CD4-positive, alpha-beta memory T cell (primary cell): ENCODE results near the gene SLC35F3. TPM values are rescaled to one million over a fixed set of nuclear protein-coding genes. Genes with fewer than 3 reads are reported as not detected.
A peak's percentile ranks its signal among the peaks of the same experiment; 100 is the strongest.

Experiments
- CTCF ChIA-PET: fragments of 350-600 bp; sonication (Branson Sonifier 250); formaldehyde crosslinking; loops from one replicate; lab custom pipeline; 2021; ENCODE audit warnings: inconsistent platforms; ENCODE audit not compliant: partially characterized antibody; lab: Charles Lee
- POLR2A ChIA-PET: fragments of 350-600 bp; sonication (Branson Sonifier 250); formaldehyde crosslinking; loops from one replicate; lab custom pipeline; 2021; ENCODE audit not compliant: partially characterized antibody; lab: Charles Lee
- DNase-seq, 5 donors: peaks; one replicate each; pipeline versions ENCODE4 v3.0.0 to v3.0.0-alpha.2; 2020 to 2022; ENCODE audit warnings: mixed read lengths in 1 of 5
- H3K27ac ChIP-seq: one replicate; pipeline ENCODE4 v1.7.0; 2013; ENCODE audit warnings: low read depth, low read length
- H3K27me3 ChIP-seq: 2 replicates; pipeline ENCODE4 v1.7.0; 2013; ENCODE audit warnings: mild to moderate bottlenecking, low read length, moderate library complexity; ENCODE audit not compliant: insufficient read depth
- H3K36me3 ChIP-seq: 2 replicates; pipeline ENCODE4 v1.7.0; 2013; ENCODE audit warnings: mild to moderate bottlenecking, low read length, moderate library complexity; ENCODE audit not compliant: insufficient read depth
- H3K4me1 ChIP-seq: 2 replicates; pipeline ENCODE4 v1.7.0; 2013; ENCODE audit warnings: mild to moderate bottlenecking, low read length, moderate library complexity; ENCODE audit not compliant: insufficient read depth
- H3K4me3 ChIP-seq, 2 donors: one replicate each; pipeline ENCODE4 v1.7.0; 2013; ENCODE audit warnings: low read length in 2 of 2, mild to moderate bottlenecking in 1 of 2
- H3K9me3 ChIP-seq, 2 donors: one replicate each; pipeline ENCODE4 v1.7.0; 2013; ENCODE audit warnings: low read length in 2 of 2, control low read depth in 1 of 2; ENCODE audit not compliant: control insufficient read depth in 1 of 2
- H3K27ac Mint-ChIP-seq, 7 donors: one replicate each; pipeline ENCODE4 v1.8.0; 2020 to 2021; ENCODE audit warnings: mixed read lengths in 7 of 7, mild to moderate bottlenecking in 6 of 7, inconsistent platforms in 3 of 7, moderate library complexity in 3 of 7
- H3K27me3 Mint-ChIP-seq, 2 donors: one replicate each; pipeline ENCODE4 v1.8.0; 2020 to 2021; ENCODE audit warnings: mixed read lengths in 2 of 2
- H3K36me3 Mint-ChIP-seq, 2 donors: one replicate each; pipeline ENCODE4 v1.8.0; 2020 to 2021; ENCODE audit warnings: mixed read lengths in 2 of 2, inconsistent platforms in 1 of 2, mild to moderate bottlenecking in 1 of 2
- H3K4me1 Mint-ChIP-seq, 4 donors: one replicate each; pipeline ENCODE4 v1.8.0; 2020 to 2021; ENCODE audit warnings: mixed read lengths in 4 of 4, mild to moderate bottlenecking in 1 of 4
- H3K4me3 Mint-ChIP-seq, 8 donors: one replicate each; pipeline ENCODE4 v1.8.0; 2020 to 2021; ENCODE audit warnings: mixed read lengths in 8 of 8, mild to moderate bottlenecking in 7 of 8, moderate library complexity in 6 of 8, inconsistent platforms in 3 of 8
- H3K9me3 Mint-ChIP-seq, 8 donors: one replicate each; pipeline ENCODE4 v1.8.0; 2020 to 2021; ENCODE audit warnings: mixed read lengths in 8 of 8, mild to moderate bottlenecking in 5 of 8, inconsistent platforms in 3 of 8, moderate library complexity in 1 of 8
- intact Hi-C: fragments of 100-400 bp; cut with micrococcal nuclease; formaldehyde crosslinking; loops from one replicate; pipeline ENCODE4 v1.15.1; 2023
- polyA plus RNA-seq, 2 donors: library from polyadenylated mRNA; unstranded; fragments of 300-500 nt; fragmentation: Illumina TruSeq; gene quantifications; one replicate each; pipeline ENCODE4 v1.2.3, GENCODE V29; 2021
- total RNA-seq, 2 experiments: library from RNA; stranded (reverse); gene quantifications; one replicate each; pipeline ENCODE4 v1.2.3, GENCODE V29; 2021

The SLC35F3 gene
- total and polyA plus RNA-seq, 4 experiments from 2014 or later = 0.12 to 0.84 TPM; not detected in 2

DNA sequence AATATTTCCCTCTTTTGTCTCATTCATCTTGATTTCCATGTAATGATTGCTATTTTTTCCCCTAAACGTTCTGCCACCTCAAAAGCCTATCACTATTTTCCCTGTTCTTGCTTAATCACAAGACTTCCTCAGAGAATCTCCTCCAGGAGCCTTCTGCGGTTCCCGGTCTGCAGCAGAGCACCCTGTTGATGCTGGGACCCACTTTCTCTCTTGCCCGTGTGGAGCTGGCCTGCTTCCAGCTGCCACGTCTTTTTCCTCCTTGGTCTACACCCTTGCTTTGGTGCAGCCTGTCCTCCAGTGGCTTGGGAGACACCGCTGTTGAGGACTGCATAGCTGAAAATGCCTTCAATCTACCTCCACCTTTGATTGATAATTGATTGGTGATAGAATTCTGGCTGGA is 398.8 kb downstream of the SLC35F3 start:
- POLR2A ChIA-PET = no interaction called here

DNA sequence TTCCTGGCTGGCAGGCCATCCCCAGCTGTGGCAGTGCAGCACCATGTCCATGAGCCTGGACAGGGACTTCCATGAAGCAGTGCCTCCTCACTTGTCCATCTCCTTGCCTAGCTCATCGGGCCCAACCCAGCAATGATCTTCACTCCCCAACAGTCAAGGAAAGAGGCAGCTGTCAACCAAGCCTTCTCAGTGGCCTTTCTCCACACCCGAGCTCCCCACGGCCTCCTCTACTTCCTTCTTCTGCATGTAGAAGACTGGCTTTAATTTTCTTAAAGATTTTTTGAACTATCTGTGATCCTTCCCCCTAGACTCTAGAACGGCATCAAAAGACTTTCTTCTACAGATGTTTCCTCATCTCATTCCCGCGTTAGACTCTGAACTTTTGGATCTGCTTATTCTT is 403.2 kb downstream of the SLC35F3 start:
- intact Hi-C loops = no loop called here
- peaks cover 0 to 9% of the 10 kb centered on the region in 2 donors for H3K27me3 Mint-ChIP-seq
- Histone ChIP-seq H3K4me1 (peaks cover 16% of the 10 kb centered on the region), H3K27ac (no peak overlapping the region), H3K9me3 (no peaks in the 10 kb centered on the region), H3K36me3 (no peaks in the 10 kb centered on the region), H3K4me3 (no peak overlapping the region), H3K27me3 (no peaks in the 10 kb centered on the region)
- DNase-seq = no peak
- peak overlapping the region in 2 of 7 donors; percentile 0 to 24 for H3K27ac Mint-ChIP-seq
- ChIA-PET POLR2A (no interaction called here), CTCF (interaction anchor here (1.0 to 4.3 kb wide), 7 partner anchors 9 to 188 kb away, joined by 3 to 32 read pairs (median 4); no protein-coding TSS in a partner anchor)
- no peaks in the 10 kb centered on the region for H3K36me3 Mint-ChIP-seq
- no peak overlapping the region for H3K4me3 Mint-ChIP-seq
- peaks cover 0 to 5% (median 0%) of the 10 kb centered on the region in 8 donors for H3K9me3 Mint-ChIP-seq
- H3K4me1 Mint-ChIP-seq = peaks cover 0 to 23% (median 9%) of the 10 kb centered on the region in 4 donors

More for the DNA sequence above, 398.8 kb downstream of the SLC35F3 start:
- H3K9me3 ChIP-seq = no peaks in the 10 kb centered on the region
- no peak overlapping the region for H3K27ac ChIP-seq
- intact Hi-C loops = no loop called here
- H3K4me1 Mint-ChIP-seq = no peaks in the 10 kb centered on the region
- peaks cover 0 to 5% (median 0%) of the 10 kb centered on the region in 8 donors for H3K9me3 Mint-ChIP-seq
- H3K27me3 ChIP-seq = no peaks in the 10 kb centered on the region
- no peak for DNase-seq
- no peaks in the 10 kb centered on the region for H3K36me3 ChIP-seq
- no peak overlapping the region for H3K4me3 Mint-ChIP-seq
- H3K36me3 Mint-ChIP-seq = no peaks in the 10 kb centered on the region
- peaks cover 0 to 3% of the 10 kb centered on the region in 2 donors for H3K27me3 Mint-ChIP-seq
- H3K27ac Mint-ChIP-seq = no peak overlapping the region
- no peak overlapping the region for H3K4me3 ChIP-seq
- no peaks in the 10 kb centered on the region for H3K4me1 ChIP-seq
- CTCF ChIA-PET = interaction anchor here (1.3 kb wide), 1 partner anchor 10 kb away, joined by 4 read pairs; no protein-coding TSS in a partner anchor

DNA sequence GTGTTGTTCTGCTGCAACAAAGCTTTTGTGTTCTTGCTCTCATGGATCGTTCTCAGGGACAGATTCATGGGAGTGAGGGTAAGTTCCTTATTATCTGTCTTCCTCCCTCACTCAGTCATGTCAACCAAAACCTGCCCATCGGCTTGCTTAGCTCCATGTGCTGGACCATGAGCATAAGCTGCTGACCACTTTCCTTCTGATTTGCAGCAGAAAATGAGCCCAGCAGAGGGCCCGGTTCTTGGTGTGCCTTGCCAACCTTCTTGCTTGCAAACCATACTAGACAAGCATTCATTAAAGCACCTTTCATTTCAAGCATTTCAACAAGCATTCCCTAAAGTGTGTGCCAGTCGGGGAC is 404.7 kb downstream of the SLC35F3 start:
- Histone ChIP-seq H3K9me3 (no peaks in the 10 kb centered on the region), H3K27ac (no peak overlapping the region), H3K36me3 (no peaks in the 10 kb centered on the region), H3K4me1 (peaks cover 31% of the 10 kb centered on the region), H3K4me3 (no peak overlapping the region), H3K27me3 (no peaks in the 10 kb centered on the region)
- DNase-seq = no peak
- Mint-ChIP-seq H3K9me3 (peaks cover 0 to 5% (median 0%) of the 10 kb centered on the region in 8 donors), H3K36me3 (no peaks in the 10 kb centered on the region), H3K27ac (no peak overlapping the region), H3K4me1 (peaks cover 0 to 36% (median 13%) of the 10 kb centered on the region in 4 donors), H3K27me3 (peaks cover 0 to 13% of the 10 kb centered on the region in 2 donors), H3K4me3 (no peak overlapping the region)
- ChIA-PET CTCF (interaction anchor here (0.6 to 4.6 kb wide), 30 partner anchors 9 to 1004 kb away, joined by 3 to 33 read pairs (median 4); no protein-coding TSS in a partner anchor), POLR2A (no interaction called here)
- intact Hi-C loops = no loop called here

DNA sequence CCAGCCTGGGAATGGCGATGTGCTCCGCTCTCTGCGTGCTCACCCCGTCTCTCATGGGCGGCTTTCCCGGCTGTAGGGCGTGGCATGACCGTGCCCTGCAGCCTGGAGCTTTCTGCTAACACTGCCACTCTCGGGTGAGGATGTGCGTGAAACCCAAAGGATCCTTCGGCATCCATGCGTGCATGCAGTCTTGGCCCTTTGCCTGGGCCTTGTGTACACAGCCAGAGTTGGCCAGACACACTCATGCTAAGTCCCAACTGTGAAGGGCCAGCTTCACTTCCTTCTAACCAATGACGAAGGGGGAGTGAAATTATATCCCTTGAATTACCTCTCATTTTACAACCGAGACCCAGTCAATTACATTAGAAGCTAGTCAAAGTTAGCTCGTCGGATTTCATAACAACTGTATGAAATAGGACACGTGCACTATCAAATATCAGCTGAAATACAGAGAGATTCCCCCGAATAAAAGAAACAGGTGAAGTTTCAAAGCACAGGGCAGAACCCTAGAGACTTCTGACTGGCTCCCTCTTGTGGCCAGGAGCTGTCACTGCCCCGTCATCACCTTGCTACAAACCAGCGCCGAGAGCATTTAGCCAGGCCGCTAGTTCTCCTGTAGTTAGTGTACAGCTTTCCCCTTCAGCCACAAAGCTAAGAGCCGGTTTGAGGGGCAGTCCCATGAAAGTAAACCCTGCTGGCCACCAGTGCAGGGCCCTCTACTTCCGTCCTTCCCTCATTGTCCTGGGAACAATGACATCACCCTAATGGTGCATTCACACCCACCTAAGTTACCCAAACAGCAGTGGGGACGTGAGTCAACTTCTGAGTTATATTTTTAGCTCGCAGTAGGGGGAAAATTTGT is 405.4 kb downstream of the SLC35F3 start:
- CTCF ChIA-PET = interaction anchor here (0.6 to 4.6 kb wide), 39 partner anchors 9 to 1696 kb away, joined by 3 to 33 read pairs (median 4); no protein-coding TSS in a partner anchor
- Histone ChIP-seq H3K27me3 (no peaks in the 10 kb centered on the region), H3K36me3 (no peaks in the 10 kb centered on the region), H3K9me3 (no peaks in the 10 kb centered on the region), H3K4me1 (peaks cover 37% of the 10 kb centered on the region), H3K4me3 (no peak overlapping the region), H3K27ac (no peak overlapping the region)
- peak; percentile 60 to 71 (median 65) for DNase-seq
- POLR2A ChIA-PET = no interaction called here
- Mint-ChIP-seq H3K36me3 (no peaks in the 10 kb centered on the region), H3K27me3 (peaks cover 0 to 13% of the 10 kb centered on the region in 2 donors), H3K27ac (peak overlapping the region in 2 of 7 donors; percentile 1 to 85), H3K9me3 (peaks cover 0 to 2% (median 0%) of the 10 kb centered on the region in 8 donors), H3K4me1 (peaks cover 0 to 42% (median 15%) of the 10 kb centered on the region in 4 donors), H3K4me3 (peak overlapping the region in 3 of 8 donors; percentile 10 to 59 (median 49))
- intact Hi-C loops = loop anchor here (1.0 kb wide), 2 partner anchors 16 to 156 kb away; no protein-coding TSS in a partner anchor

DNA sequence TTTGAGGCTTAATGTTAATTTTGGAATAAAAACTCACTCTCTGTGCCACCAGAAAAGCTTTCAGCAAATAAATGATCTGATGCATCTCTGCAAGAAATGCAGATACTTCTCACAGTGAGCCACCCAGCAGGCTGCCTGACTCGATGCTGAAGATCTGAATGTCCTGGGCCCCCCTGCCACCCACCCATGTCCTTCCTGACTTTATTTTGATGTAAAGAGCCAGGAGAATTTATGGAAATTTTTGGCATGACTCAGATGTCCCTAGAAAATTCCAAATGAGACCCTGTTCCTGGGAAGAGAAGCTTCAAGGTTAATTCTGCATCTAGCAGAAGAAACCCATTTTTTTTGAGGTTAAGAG is 406.0 kb downstream of the SLC35F3 start:
- CTCF ChIA-PET = interaction anchor here (0.7 to 4.6 kb wide), 36 partner anchors 9 to 1695 kb away, joined by 3 to 33 read pairs (median 4); no protein-coding TSS in a partner anchor
- POLR2A ChIA-PET = no interaction called here

DNA sequence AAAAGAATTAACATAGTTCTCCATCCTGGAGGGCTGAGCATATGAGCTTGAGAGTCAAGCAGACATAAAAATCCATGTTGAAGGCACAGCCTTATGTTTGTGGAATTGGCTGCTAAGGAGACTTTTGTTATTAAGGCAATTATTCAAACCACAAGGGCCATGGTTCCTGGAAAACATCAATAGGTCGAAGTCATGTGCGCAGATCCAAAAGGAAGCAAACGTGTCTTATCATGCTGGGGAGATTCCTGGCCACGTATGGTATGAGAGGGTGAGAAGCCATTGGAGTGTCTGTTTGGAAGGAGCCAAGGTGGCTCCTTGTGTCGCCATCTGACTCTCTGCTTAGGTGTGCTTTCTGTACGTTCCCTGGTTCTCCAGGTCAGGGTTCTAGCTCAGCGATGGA is 406.9 kb downstream of the SLC35F3 start:
- intact Hi-C loops = no loop called here
- H3K27ac ChIP-seq = no peak overlapping the region
- H3K36me3 Mint-ChIP-seq = no peaks in the 10 kb centered on the region
- no peaks in the 10 kb centered on the region for H3K36me3 ChIP-seq
- H3K9me3 ChIP-seq = no peaks in the 10 kb centered on the region
- no peaks in the 10 kb centered on the region for H3K27me3 ChIP-seq
- peaks cover 49% of the 10 kb centered on the region for H3K4me1 ChIP-seq
- H3K27me3 Mint-ChIP-seq = peaks cover 1 to 17% of the 10 kb centered on the region in 2 donors
- peak overlapping the region in 1 of 8 donors; percentile 17 for H3K4me3 Mint-ChIP-seq
- ChIA-PET CTCF (interaction anchor here (0.8 to 4.6 kb wide), 7 partner anchors 10 to 104 kb away, joined by 3 to 33 read pairs (median 7); no protein-coding TSS in a partner anchor), POLR2A (no interaction called here)
- no peak for DNase-seq
- peaks cover 0 to 2% (median 0%) of the 10 kb centered on the region in 8 donors for H3K9me3 Mint-ChIP-seq
- H3K27ac Mint-ChIP-seq = peak overlapping the region in 1 of 7 donors; percentile 65
- H3K4me3 ChIP-seq = no peak overlapping the region
- peaks cover 0 to 58% (median 21%) of the 10 kb centered on the region in 4 donors for H3K4me1 Mint-ChIP-seq

More for the DNA sequence above, 406.0 kb downstream of the SLC35F3 start:
- H3K27me3 Mint-ChIP-seq = peaks cover 0 to 13% of the 10 kb centered on the region in 2 donors
- no peaks in the 10 kb centered on the region for H3K36me3 Mint-ChIP-seq
- no peak overlapping the region for H3K4me3 ChIP-seq
- H3K27me3 ChIP-seq = no peaks in the 10 kb centered on the region
- no peaks in the 10 kb centered on the region for H3K36me3 ChIP-seq
- no peaks in the 10 kb centered on the region for H3K9me3 ChIP-seq
- H3K4me3 Mint-ChIP-seq = peak overlapping the region in 1 of 8 donors; percentile 59
- H3K27ac Mint-ChIP-seq = peak overlapping the region in 2 of 7 donors; percentile 70 to 85
- intact Hi-C loops = loop anchor here (1.0 kb wide), 2 partner anchors 16 to 156 kb away; no protein-coding TSS in a partner anchor
- no peak for DNase-seq
- H3K4me1 Mint-ChIP-seq = peaks cover 0 to 48% (median 17%) of the 10 kb centered on the region in 4 donors
- H3K4me1 ChIP-seq = peaks cover 39% of the 10 kb centered on the region
- H3K27ac ChIP-seq = no peak overlapping the region
- H3K9me3 Mint-ChIP-seq = peaks cover 0 to 2% (median 0%) of the 10 kb centered on the region in 8 donors

DNA sequence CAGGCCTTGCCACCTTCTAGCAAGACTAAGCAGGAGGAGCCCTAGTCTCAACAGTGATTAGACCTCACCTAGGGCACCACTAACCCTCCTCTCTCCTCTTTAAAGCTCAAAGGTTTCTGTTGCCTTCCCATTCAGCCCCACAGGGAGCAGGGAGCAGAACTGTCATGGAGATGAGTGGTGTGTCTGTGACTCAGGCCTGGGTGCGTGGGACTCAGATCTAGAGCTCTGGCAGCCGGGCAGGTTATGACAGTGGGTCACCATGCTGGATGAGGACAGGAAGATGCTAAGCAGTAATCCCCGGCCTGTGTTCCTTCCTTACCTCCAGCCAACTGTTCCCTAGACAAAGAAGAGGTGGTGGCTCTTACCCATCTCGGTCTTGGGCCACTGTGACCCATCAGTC is 408.7 kb downstream of the SLC35F3 start:
- Histone ChIP-seq H3K27ac (no peak overlapping the region), H3K36me3 (no peaks in the 10 kb centered on the region), H3K9me3 (no peaks in the 10 kb centered on the region), H3K27me3 (no peaks in the 10 kb centered on the region), H3K4me3 (no peak overlapping the region), H3K4me1 (peaks cover 66% of the 10 kb centered on the region)
- Mint-ChIP-seq H3K9me3 (peaks cover 0 to 2% (median 0%) of the 10 kb centered on the region in 8 donors), H3K27me3 (peaks cover 7 to 24% of the 10 kb centered on the region in 2 donors), H3K36me3 (no peaks in the 10 kb centered on the region), H3K27ac (peak overlapping the region in 4 of 7 donors; percentile 93 to 96 (median 94)), H3K4me3 (peak overlapping the region in 2 of 8 donors; percentile 5 to 18), H3K4me1 (peaks cover 0 to 75% (median 25%) of the 10 kb centered on the region in 4 donors)
- POLR2A ChIA-PET = no interaction called here
- no peak for DNase-seq
- intact Hi-C loops = no loop called here
- CTCF ChIA-PET = interaction anchor here (1.0 to 4.6 kb wide), 6 partner anchors 10 to 201 kb away, joined by 3 to 33 read pairs (median 4); no protein-coding TSS in a partner anchor
